Keratinocyte (primary cell): Measurements from ENCODE around the gene SFMBT1. TPM values are rescaled to one million over a fixed set of nuclear protein-coding genes. Genes with fewer than 3 reads are reported as not detected.

Experiments used
- DNase-seq: peaks from one replicate; pipeline ENCODE4 v3.0.0-alpha.2; 2011; ENCODE audit warnings: low read depth, missing footprints, low spot score
- FAIRE-seq: peaks from 2 replicates; lab custom pipeline; 2011; peaks lifted over from hg19 to GRCh38; lab: Jason Lieb, UNC
- H2AFZ ChIP-seq: 2 replicates; pipeline ENCODE4 v1.6.0; 2012; ENCODE audit warnings: low read length, control low read depth, inconsistent platforms; ENCODE audit not compliant: control insufficient read depth
- H3K27ac ChIP-seq: 2 replicates; pipeline ENCODE4 v1.5.1; 2011; ENCODE audit warnings: low read length; ENCODE audit not compliant: control insufficient read depth, insufficient read depth
- H3K27me3 ChIP-seq: 3 replicates; pipeline ENCODE4 v1.6.0; 2011; ENCODE audit warnings: low read length; ENCODE audit not compliant: control insufficient read depth, insufficient read depth; ENCODE audit errors: extremely low read depth
- H3K36me3 ChIP-seq, 2 experiments: 2 replicates in 1 of 2; 3 replicates in 1 of 2; pipeline ENCODE4 v1.5.1; 2011; ENCODE audit warnings: low read length in 2 of 2, mild to moderate bottlenecking in 1 of 2; ENCODE audit not compliant: control insufficient read depth in 2 of 2, insufficient read depth in 2 of 2; ENCODE audit errors: extremely low read depth in 1 of 2
- H3K4me1 ChIP-seq: 3 replicates; pipeline ENCODE4 v1.5.1; 2011; ENCODE audit warnings: low read length; ENCODE audit not compliant: control insufficient read depth, insufficient read depth; ENCODE audit errors: extremely low read depth
- H3K4me2 ChIP-seq: 3 replicates; pipeline ENCODE4 v1.6.0; 2011; ENCODE audit warnings: low read depth, low read length; ENCODE audit not compliant: control insufficient read depth, insufficient read depth; ENCODE audit errors: extremely low read depth
- H3K4me3 ChIP-seq, 3 experiments: fragments of 200-600 bp in 1 of 3; sonication (generic) in 1 of 3; 2 replicates in 2 of 3; 3 replicates in 1 of 3; pipeline ENCODE4 v1.5.1; 2011 to 2016; ENCODE audit warnings: low read length in 3 of 3, mild to moderate bottlenecking in 3 of 3, control low read depth in 2 of 3, inconsistent platforms in 1 of 3, low read depth in 1 of 3, mixed read lengths in 1 of 3, mixed run types in 1 of 3, moderate library complexity in 1 of 3; ENCODE audit not compliant: control insufficient read depth in 2 of 3, insufficient read depth in 2 of 3; ENCODE audit errors: extremely low read depth in 1 of 3
- H3K79me2 ChIP-seq: 2 replicates; pipeline ENCODE4 v1.6.0; 2012; ENCODE audit warnings: low read length; ENCODE audit not compliant: control insufficient read depth, insufficient read depth
- H3K9ac ChIP-seq: 3 replicates; pipeline ENCODE4 v1.6.0; 2011; ENCODE audit warnings: low read length; ENCODE audit not compliant: control insufficient read depth, insufficient read depth; ENCODE audit errors: extremely low read depth
- H3K9me1 ChIP-seq: 3 replicates; pipeline ENCODE4 v1.6.0; 2011; ENCODE audit warnings: low read length; ENCODE audit not compliant: control insufficient read depth, insufficient read depth; ENCODE audit errors: extremely low read depth
- H3K9me3 ChIP-seq: 2 replicates; pipeline ENCODE4 v1.5.1; 2012; ENCODE audit warnings: low read depth, low read length; ENCODE audit not compliant: control insufficient read depth
- H4K20me1 ChIP-seq: 3 replicates; pipeline ENCODE4 v1.6.0; 2011; ENCODE audit warnings: low read length; ENCODE audit not compliant: control insufficient read depth, insufficient read depth; ENCODE audit errors: extremely low read depth
- EZH2 ChIP-seq: IDR thresholded peaks from one replicate; pipeline ENCODE4 v1.6.1; 2012; ENCODE audit warnings: inconsistent platforms, mild to moderate bottlenecking, low read length, moderate library complexity
- dilution Hi-C: fragments of 300-500 bp; cut with MboI; formaldehyde crosslinking; loops from one replicate; pipeline ENCODE4 v1.7.0; 2020; ENCODE audit warnings: low sequenced_read_pairs; ENCODE audit not compliant: extremely low pct_ligation_motif_present
- polyA plus RNA-seq, 5 experiments: library from polyadenylated mRNA; depleted of rRNA in 3 of 5; stranded (reverse) in 3 of 5; stranded (forward) in 1 of 5; unstranded in 1 of 5; fragments of >200 nt; gene quantifications; 1 replicate in 1 of 5; 2 replicates in 3 of 5; 3 replicates in 1 of 5; pipeline versions ENCODE4 v1.2.1 to v1.2.3, GENCODE V29; 2011 to 2012; ENCODE audit warnings: missing spikeins in 2 of 5, low read depth in 1 of 5, low replicate concordance in 1 of 5
- TF ChIP-seq, protein P1 (sequence below), 3 experiments: IDR thresholded peaks in 1 of 3; conservative IDR thresholded peaks in 1 of 3; optimal IDR thresholded peaks in 1 of 3; 2 replicates in 2 of 3; 3 replicates in 1 of 3; pipeline versions ENCODE3 to v1.5.1; 2011; ENCODE audit warnings: low read length in 3 of 3, mild to moderate bottlenecking in 3 of 3, moderate library complexity in 2 of 3, control low read depth in 1 of 3, inconsistent platforms in 1 of 3; ENCODE audit not compliant: insufficient read depth in 2 of 3; ENCODE audit errors: extremely low read depth in 1 of 3

Gene SFMBT1
- polyA plus RNA-seq, 1 donor (not counting 4 experiments of a cell fraction or from before 2014, with no cell fraction given): 4.1 TPM

DNA sequence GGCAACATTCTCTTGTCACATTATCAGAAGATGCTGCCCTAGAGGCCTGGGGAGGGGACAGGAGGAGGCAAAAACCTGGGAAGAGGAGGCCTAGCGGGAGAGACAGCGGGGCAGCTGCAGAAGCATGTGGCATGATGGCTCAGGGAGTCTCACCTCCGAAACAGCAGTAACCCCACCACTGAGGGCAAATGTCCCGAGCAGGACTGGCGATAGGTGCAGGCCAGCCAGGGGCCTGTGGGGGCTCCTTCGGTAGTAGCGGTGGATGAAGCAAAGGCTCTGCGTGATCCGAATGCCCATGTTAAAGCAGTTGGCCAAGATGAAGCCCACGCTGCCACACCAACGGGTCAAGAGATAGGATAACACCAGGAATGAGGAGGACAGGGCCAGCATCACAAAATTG, 46.3 kb upstream of the SFMBT1 start:
- dilution Hi-C loops: no loop called here
- H3K4me3 ChIP-seq: no peak overlapping the region
- no peaks in the 10 kb centered on the region for H3K27me3 ChIP-seq
- H3K4me1 ChIP-seq: peaks cover 14% of the 10 kb centered on the region
- no peaks in the 10 kb centered on the region for H3K79me2 ChIP-seq
- FAIRE-seq (no peak), DNase-seq (no peak)
- H3K9me3 ChIP-seq: no peaks in the 10 kb centered on the region
- H3K9me1 ChIP-seq: no peaks in the 10 kb centered on the region
- no peak for TF ChIP-seq EZH2
- TF ChIP-seq, protein P1, sequence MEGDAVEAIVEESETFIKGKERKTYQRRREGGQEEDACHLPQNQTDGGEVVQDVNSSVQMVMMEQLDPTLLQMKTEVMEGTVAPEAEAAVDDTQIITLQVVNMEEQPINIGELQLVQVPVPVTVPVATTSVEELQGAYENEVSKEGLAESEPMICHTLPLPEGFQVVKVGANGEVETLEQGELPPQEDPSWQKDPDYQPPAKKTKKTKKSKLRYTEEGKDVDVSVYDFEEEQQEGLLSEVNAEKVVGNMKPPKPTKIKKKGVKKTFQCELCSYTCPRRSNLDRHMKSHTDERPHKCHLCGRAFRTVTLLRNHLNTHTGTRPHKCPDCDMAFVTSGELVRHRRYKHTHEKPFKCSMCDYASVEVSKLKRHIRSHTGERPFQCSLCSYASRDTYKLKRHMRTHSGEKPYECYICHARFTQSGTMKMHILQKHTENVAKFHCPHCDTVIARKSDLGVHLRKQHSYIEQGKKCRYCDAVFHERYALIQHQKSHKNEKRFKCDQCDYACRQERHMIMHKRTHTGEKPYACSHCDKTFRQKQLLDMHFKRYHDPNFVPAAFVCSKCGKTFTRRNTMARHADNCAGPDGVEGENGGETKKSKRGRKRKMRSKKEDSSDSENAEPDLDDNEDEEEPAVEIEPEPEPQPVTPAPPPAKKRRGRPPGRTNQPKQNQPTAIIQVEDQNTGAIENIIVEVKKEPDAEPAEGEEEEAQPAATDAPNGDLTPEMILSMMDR (optimal IDR thresholded peaks at IDR 0.05 in 1 of 3, IDR thresholded peaks at IDR 0.05 in 1 of 3, conservative IDR thresholded peaks at IDR 0.05 in 1 of 3; ENCODE audit: extremely low read depth in 1 of 3, insufficient read depth in 2 of 3, low read length in 3 of 3): no peak
- H3K27ac ChIP-seq: no peak overlapping the region
- no peak overlapping the region for H3K4me2 ChIP-seq
- H2AFZ ChIP-seq: no peak overlapping the region
- H3K9ac ChIP-seq: no peak overlapping the region
- H3K36me3 ChIP-seq: peaks cover 8 to 15% of the 10 kb centered on the region in 2 experiments
- no peaks in the 10 kb centered on the region for H4K20me1 ChIP-seq

DNA sequence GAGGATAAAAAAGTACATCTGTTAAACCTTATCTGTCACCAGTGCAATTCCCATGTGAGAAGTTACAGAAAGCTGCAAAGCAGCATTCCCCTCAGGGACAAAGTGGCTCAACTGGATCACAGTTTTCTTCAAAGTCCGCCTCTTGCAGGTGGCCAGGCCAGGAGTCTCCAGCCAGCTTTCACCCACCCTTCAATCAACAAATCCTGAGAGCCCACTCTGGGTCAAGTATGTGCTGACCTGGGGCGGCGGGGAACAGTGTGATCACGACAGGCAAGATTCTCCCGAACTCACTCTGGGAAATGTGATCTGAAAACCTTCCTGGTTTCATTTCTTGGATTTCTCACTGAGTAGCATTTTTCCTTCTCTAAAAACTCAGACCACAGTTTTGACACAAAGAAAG, 45.1 kb upstream of the SFMBT1 start:
- Histone ChIP-seq H3K27me3 (no peaks in the 10 kb centered on the region), H3K27ac (no peak overlapping the region), H3K4me2 (no peak overlapping the region), H3K4me3 (no peak overlapping the region), H3K4me1 (peaks cover 14% of the 10 kb centered on the region), H3K9ac (no peak overlapping the region), H3K9me1 (no peaks in the 10 kb centered on the region), H4K20me1 (no peaks in the 10 kb centered on the region), H3K79me2 (no peaks in the 10 kb centered on the region), H3K36me3 (peaks cover 8 to 15% of the 10 kb centered on the region in 2 experiments), H2AFZ (no peak overlapping the region), H3K9me3 (no peaks in the 10 kb centered on the region)
- FAIRE-seq (no peak), DNase-seq (no peak)
- TF ChIP-seq, protein P1 (optimal IDR thresholded peaks at IDR 0.05 in 1 of 3, IDR thresholded peaks at IDR 0.05 in 1 of 3, conservative IDR thresholded peaks at IDR 0.05 in 1 of 3; ENCODE audit: extremely low read depth in 1 of 3, insufficient read depth in 2 of 3, low read length in 3 of 3): no peak
- TF ChIP-seq EZH2: no peak
- dilution Hi-C loops: no loop called here
